Neuronal stem cell (in vitro differentiated cells): Measurements from ENCODE around the gene KRT24.

Experiments used
- DNase-seq: peaks from one replicate; pipeline ENCODE4 v3.0.0-alpha.2; 2013; ENCODE audit warnings: low spot score
- H2AFZ ChIP-seq: one replicate; pipeline ENCODE4 v1.6.1; 2013; ENCODE audit warnings: mild to moderate bottlenecking, low read length, inconsistent platforms
- H2AK5ac ChIP-seq: 2 replicates; pipeline ENCODE4 v1.6.1; 2013; ENCODE audit warnings: low read depth, mild to moderate bottlenecking, inconsistent platforms, low read length, moderate library complexity, mixed read lengths
- H2BK120ac ChIP-seq: 2 replicates; pipeline ENCODE4 v1.6.1; 2013; ENCODE audit warnings: low read depth, mild to moderate bottlenecking, inconsistent platforms, low read length, moderate library complexity, mixed read lengths
- H2BK12ac ChIP-seq: one replicate; pipeline ENCODE4 v1.6.1; 2013; ENCODE audit warnings: low read length, inconsistent platforms
- H2BK15ac ChIP-seq: 2 replicates; pipeline ENCODE4 v1.6.1; 2013; ENCODE audit warnings: mild to moderate bottlenecking, low read length, inconsistent platforms, mixed read lengths
- H2BK5ac ChIP-seq: one replicate; pipeline ENCODE4 v1.6.1; 2013; ENCODE audit warnings: inconsistent platforms, mild to moderate bottlenecking, low read length, moderate library complexity
- H3K14ac ChIP-seq: one replicate; pipeline ENCODE4 v1.6.1; 2013; ENCODE audit warnings: low read length, inconsistent platforms
- H3K18ac ChIP-seq: 2 replicates; pipeline ENCODE4 v1.6.1; 2013; ENCODE audit warnings: low read length, inconsistent platforms
- H3K23ac ChIP-seq: 2 replicates; pipeline ENCODE4 v1.6.1; 2013; ENCODE audit warnings: low read depth, mild to moderate bottlenecking, mixed read lengths, low read length, inconsistent platforms; ENCODE audit not compliant: poor library complexity
- H3K27ac ChIP-seq: replicated peaks from 3 replicates; pipeline ENCODE4 v1.5.1; 2013; ENCODE audit warnings: low read length, inconsistent platforms
- H3K27me3 ChIP-seq, 3 experiments: 2 replicates each; pipeline ENCODE4 v1.6.1; 2013; ENCODE audit warnings: low read length in 3 of 3, mild to moderate bottlenecking in 2 of 3, inconsistent platforms in 1 of 3, low read depth in 1 of 3, mixed read lengths in 1 of 3, moderate library complexity in 1 of 3; ENCODE audit not compliant: control insufficient read depth in 3 of 3, insufficient read depth in 3 of 3
- H3K36me3 ChIP-seq, 2 donors: replicated peaks in 1 of 2; 2 replicates each; pipeline ENCODE4 v1.6.1; 2013; ENCODE audit warnings: low read length in 2 of 2; ENCODE audit not compliant: control insufficient read depth in 2 of 2, insufficient read depth in 2 of 2
- H3K4ac ChIP-seq: 2 replicates; pipeline ENCODE4 v1.6.1; 2013; ENCODE audit warnings: inconsistent platforms, mild to moderate bottlenecking, low read length, moderate library complexity
- H3K4me1 ChIP-seq, 2 donors: 1 replicate in 1 of 2; 2 replicates in 1 of 2; pipeline ENCODE4 v1.6.1; 2013; ENCODE audit warnings: low read length in 2 of 2, low read depth in 1 of 2; ENCODE audit not compliant: control insufficient read depth in 2 of 2, insufficient read depth in 1 of 2
- H3K4me2 ChIP-seq: one replicate; pipeline ENCODE4 v1.6.1; 2013; ENCODE audit warnings: mild to moderate bottlenecking, low read length, inconsistent platforms; ENCODE audit not compliant: insufficient read depth, poor library complexity, severe bottlenecking
- H3K4me3 ChIP-seq, 2 donors: 2 replicates each; pipeline ENCODE4 v1.5.1; 2013; ENCODE audit warnings: low read length in 2 of 2, mild to moderate bottlenecking in 2 of 2, inconsistent platforms in 1 of 2, moderate library complexity in 1 of 2
- H3K79me1 ChIP-seq: one replicate; pipeline ENCODE4 v1.6.1; 2013; ENCODE audit warnings: low read depth, mild to moderate bottlenecking, inconsistent platforms, low read length, moderate library complexity
- H3K9ac ChIP-seq: one replicate; pipeline ENCODE4 v1.6.1; 2013; ENCODE audit warnings: mild to moderate bottlenecking, low read depth, low read length, inconsistent platforms; ENCODE audit not compliant: poor library complexity
- H3K9me3 ChIP-seq, 2 donors: replicated peaks in 1 of 2; 2 replicates each; pipeline versions ENCODE3 to v1.6.1; 2013; ENCODE audit warnings: low read length in 2 of 2, mild to moderate bottlenecking in 2 of 2, inconsistent platforms in 1 of 2, low read depth in 1 of 2, mixed read lengths in 1 of 2, moderate library complexity in 1 of 2; ENCODE audit not compliant: control insufficient read depth in 2 of 2, insufficient read depth in 1 of 2
- H4K8ac ChIP-seq: one replicate; pipeline ENCODE4 v1.6.1; 2013; ENCODE audit warnings: low read depth, mild to moderate bottlenecking, inconsistent platforms, low read length, moderate library complexity
- H4K91ac ChIP-seq: one replicate; pipeline ENCODE4 v1.6.1; 2013; ENCODE audit warnings: low read length, low read depth, mild to moderate bottlenecking, inconsistent platforms; ENCODE audit not compliant: poor library complexity
- WGBS, 2 donors: extraction: QIAGEN DNeasy Blood & Tissue Kit; methylation state at CpG; one replicate each; pipeline ENCODE4 v1.1.7; 2013; ENCODE audit warnings: missing lambda C conversion rate in 2 of 2, mixed read lengths in 1 of 2; ENCODE audit not compliant: insufficient read length in 2 of 2, insufficient replicate concordance in 1 of 2; ENCODE audit errors: extremely low coverage in 2 of 2; 5-methylcytosine and 5-hydroxymethylcytosine counted together

The KRT24 gene

GRCh38 chr17:40679523-40679907 is 24.0 kb downstream of the KRT24 start:
- no peaks in the 10 kb centered on the region for H3K79me1 ChIP-seq
- WGBS, 2 donors = no CpG with 5 or more reads among the region's 2 CpGs
- peaks cover 0 to 34% (median 0%) of the 10 kb centered on the region in 3 experiments for H3K27me3 ChIP-seq
- H3K9ac ChIP-seq = no peak overlapping the region
- H2BK15ac ChIP-seq = no peak overlapping the region
- no peak overlapping the region for H3K27ac ChIP-seq
- no peak overlapping the region for H4K91ac ChIP-seq
- H3K4me2 ChIP-seq = no peak overlapping the region
- no peak overlapping the region for H3K18ac ChIP-seq
- no peak overlapping the region for H3K4me3 ChIP-seq
- H3K14ac ChIP-seq = no peak overlapping the region
- no peak overlapping the region for H3K4ac ChIP-seq
- H2AK5ac ChIP-seq = no peak overlapping the region
- no peaks in the 10 kb centered on the region for H3K36me3 ChIP-seq
- no peak overlapping the region for H2AFZ ChIP-seq
- no peak overlapping the region for H2BK12ac ChIP-seq
- H2BK5ac ChIP-seq = no peak overlapping the region
- peaks cover 0 to 1% of the 10 kb centered on the region in 2 donors for H3K9me3 ChIP-seq
- H2BK120ac ChIP-seq = no peak overlapping the region
- no peaks in the 10 kb centered on the region for H3K4me1 ChIP-seq
- DNase-seq = no peak
- no peak overlapping the region for H3K23ac ChIP-seq
- H4K8ac ChIP-seq = no peak overlapping the region

GRCh38 chr17:40678902-40679522 is 24.5 kb downstream of the KRT24 start:
- Histone ChIP-seq H3K27me3 (peaks cover 0 to 37% (median 0%) of the 10 kb centered on the region in 3 experiments), H2BK120ac (no peak overlapping the region), H3K14ac (no peak overlapping the region), H2AK5ac (no peak overlapping the region), H3K9ac (no peak overlapping the region), H3K79me1 (no peaks in the 10 kb centered on the region), H2BK15ac (no peak overlapping the region), H3K4me3 (no peak overlapping the region), H3K36me3 (no peaks in the 10 kb centered on the region), H4K8ac (no peak overlapping the region), H2AFZ (no peak overlapping the region), H4K91ac (no peak overlapping the region), H3K18ac (no peak overlapping the region), H3K9me3 (no peaks in the 10 kb centered on the region), H2BK12ac (no peak overlapping the region), H2BK5ac (no peak overlapping the region), H3K4me1 (no peaks in the 10 kb centered on the region), H3K27ac (no peak overlapping the region), H3K4ac (no peak overlapping the region), H3K4me2 (no peak overlapping the region), H3K23ac (no peak overlapping the region)
- no CpG with 5 or more reads among the region's 4 CpGs for WGBS, 2 donors
- DNase-seq = no peak

GRCh38 chr17:40675905-40676304 is 27.6 kb downstream of the KRT24 start:
- no CpG with 5 or more reads among the region's 4 CpGs for WGBS, 2 donors
- Histone ChIP-seq H3K9ac (no peak overlapping the region), H3K18ac (no peak overlapping the region), H3K9me3 (no peaks in the 10 kb centered on the region), H2AK5ac (no peak overlapping the region), H2BK12ac (no peak overlapping the region), H3K27ac (no peak overlapping the region), H2AFZ (no peak overlapping the region), H3K4me2 (no peak overlapping the region), H2BK5ac (no peak overlapping the region), H3K36me3 (no peaks in the 10 kb centered on the region), H3K14ac (no peak overlapping the region), H3K4me1 (peaks cover 0 to 5% of the 10 kb centered on the region in 2 donors), H3K79me1 (no peaks in the 10 kb centered on the region), H2BK15ac (no peak overlapping the region), H4K8ac (no peak overlapping the region), H2BK120ac (no peak overlapping the region), H3K4ac (no peak overlapping the region), H3K4me3 (no peak overlapping the region), H4K91ac (no peak overlapping the region), H3K27me3 (peaks cover 0 to 46% (median 0%) of the 10 kb centered on the region in 3 experiments), H3K23ac (no peak overlapping the region)
- no peak for DNase-seq

GRCh38 chr17:40672654-40673053 is 30.9 kb downstream of the KRT24 start:
- Histone ChIP-seq H3K9ac (no peak overlapping the region), H2AFZ (no peak overlapping the region), H3K23ac (no peak overlapping the region), H3K27ac (no peak overlapping the region), H2BK15ac (no peak overlapping the region), H3K27me3 (peaks cover 0 to 51% (median 0%) of the 10 kb centered on the region in 3 experiments), H3K4me1 (peaks cover 0 to 5% of the 10 kb centered on the region in 2 donors), H3K4me2 (no peak overlapping the region), H3K14ac (no peak overlapping the region), H4K91ac (no peak overlapping the region), H3K36me3 (no peaks in the 10 kb centered on the region), H2BK5ac (no peak overlapping the region), H4K8ac (no peak overlapping the region), H2BK120ac (no peak overlapping the region), H3K4ac (no peak overlapping the region), H3K9me3 (no peaks in the 10 kb centered on the region), H3K18ac (no peak overlapping the region), H3K4me3 (no peak overlapping the region), H2BK12ac (no peak overlapping the region), H2AK5ac (no peak overlapping the region), H3K79me1 (no peaks in the 10 kb centered on the region)
- DNase-seq = no peak
- 100% methylated on average over 1 of the region's 2 CpGs; no CpG with 5 or more reads in 1 of the 2 donors for WGBS, 2 donors
